Measurements from ENCODE around the gene OTUD5.
"Not testable (repeated sequence)": the region's sequence is repeated elsewhere in the genome, so short reads cannot be mapped to it uniquely, and the experiment has no call there.

Gene OTUD5

DNA sequence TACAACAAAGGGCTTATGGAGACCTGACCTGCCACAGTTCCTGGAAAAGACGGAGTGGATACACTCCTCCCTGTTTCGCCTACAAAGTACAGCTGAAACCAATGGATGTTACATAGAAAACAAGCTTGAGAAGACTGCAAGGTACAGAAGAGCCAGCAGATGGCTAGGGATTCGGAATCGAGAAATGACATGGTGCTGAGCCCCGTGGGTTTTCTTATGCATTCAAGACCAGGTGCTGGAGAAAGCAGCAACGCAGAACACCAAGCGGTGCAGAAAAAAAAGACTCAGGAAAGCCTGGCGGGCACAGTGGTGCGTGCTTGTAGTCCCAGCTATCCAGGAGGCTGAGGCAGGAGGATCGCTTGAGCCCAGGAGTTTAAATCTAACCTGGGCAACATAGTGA lies 73.7 kb downstream of the OTUD5 start:
- DNase-seq: no peak

GRCh38 chrX:48876944-48877343 lies 80.5 kb downstream of the OTUD5 start:
- DNase-seq: not testable (repeated sequence)

Measured in activated CD4-positive, CD25-positive, alpha-beta regulatory T cell treated with anti-CD3 and anti-CD28 coated beads, Interleukin-2, amount 50 U/mL, for 72 hours (primary cell).